GM18907 (cell line): ENCODE data around the gene ZNF714.
"Not testable (repeated sequence)": the region's sequence is repeated elsewhere in the genome, so short reads cannot be mapped to it uniquely, and the experiment has no call there.

ENCODE experiments used
- ATAC-seq: cut with Tn5 transposase; IDR thresholded peaks from one replicate; pipeline ENCODE4 v1.9.1; 2021; ENCODE audit warnings: mild to moderate bottlenecking, moderate library complexity; ENCODE audit not compliant: unreplicated experiment

ZNF714 gene

GRCh38 chr19:21130097-21130775, 48.2 kb downstream of the ZNF714 start:
- no peak for ATAC-seq

GRCh38 chr19:21133633-21134032, 51.6 kb downstream of the ZNF714 start:
- no peak for ATAC-seq

DNA sequence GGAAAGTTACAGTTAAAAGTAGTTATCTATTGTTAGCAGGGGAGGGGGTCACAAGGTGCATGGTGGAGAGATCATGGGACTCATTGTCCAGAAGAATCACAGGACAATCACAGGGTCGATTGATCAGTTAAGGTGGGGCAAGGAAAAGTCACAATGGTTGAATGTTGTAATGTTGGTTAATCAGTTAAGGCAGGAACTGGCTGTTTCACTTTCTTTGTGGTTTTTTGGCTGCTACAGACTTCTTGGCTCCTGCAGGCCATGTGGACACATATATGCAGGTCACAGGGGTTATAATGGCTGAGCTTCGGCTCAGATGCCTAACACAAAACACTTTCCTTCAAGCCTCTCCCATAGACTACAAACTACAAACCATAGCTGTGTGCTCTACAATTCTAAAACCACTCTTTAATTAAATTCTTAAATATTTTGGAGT, 52.9 kb downstream of the ZNF714 start:
- no peak for ATAC-seq

DNA sequence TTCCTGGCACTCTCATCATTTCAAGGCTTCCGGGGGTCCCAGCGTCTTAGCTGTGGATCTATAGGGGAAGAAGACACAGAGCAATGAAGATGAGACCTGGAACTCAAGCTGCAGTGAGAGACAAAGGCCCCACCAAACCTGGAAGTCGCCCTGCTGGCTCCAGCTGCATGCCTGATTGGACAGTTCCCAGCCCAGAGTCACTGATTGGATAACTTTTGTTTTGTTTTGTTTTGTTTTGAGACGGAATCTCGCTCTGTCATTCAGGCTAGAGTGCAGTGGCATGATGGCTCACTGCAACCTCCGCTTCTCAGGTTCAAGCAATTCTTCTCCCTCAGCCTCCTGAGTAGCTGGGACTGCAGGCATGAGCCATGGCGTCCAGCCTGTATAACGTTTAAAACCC, 53.4 kb downstream of the ZNF714 start:
- ATAC-seq, result no peak

DNA sequence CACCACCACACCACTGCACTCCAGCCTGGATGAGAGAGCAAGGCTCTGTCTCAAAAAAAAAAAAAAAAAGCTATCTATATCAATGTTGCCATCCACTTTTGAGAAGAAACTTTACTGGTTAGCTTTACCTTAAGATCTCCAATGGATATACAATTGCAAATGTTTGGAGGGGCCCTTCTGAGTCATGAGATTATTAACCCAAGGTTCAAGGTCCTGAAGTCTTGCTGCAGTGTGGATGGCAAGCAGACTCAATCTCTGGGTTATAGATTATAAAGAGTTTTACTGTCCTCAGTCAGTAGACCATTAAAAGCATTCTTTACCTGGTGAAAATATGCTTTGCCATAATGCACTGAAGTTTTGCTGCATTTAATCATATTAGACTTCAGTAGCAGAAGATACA, 56.1 kb downstream of the ZNF714 start:
- no peak for ATAC-seq

DNA sequence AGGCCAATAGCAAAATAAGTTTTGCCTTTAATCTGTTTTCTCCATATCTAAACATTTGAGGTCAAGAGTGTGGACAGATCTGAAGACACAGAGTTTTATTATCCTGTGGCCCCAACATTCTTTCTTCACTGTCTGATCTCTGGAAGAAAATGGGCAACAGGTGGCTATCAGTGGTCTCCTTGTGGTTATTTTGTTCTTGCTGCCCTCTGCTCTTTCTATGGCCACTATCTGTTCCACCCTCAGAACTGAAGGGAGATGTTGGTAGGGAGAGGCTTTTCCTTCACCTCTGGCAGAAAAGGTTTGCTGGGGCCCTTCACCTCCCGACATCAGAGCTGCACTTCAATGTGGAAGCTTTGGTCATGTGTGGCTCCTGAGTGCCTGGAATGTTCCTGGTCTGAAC, 59.0 kb downstream of the ZNF714 start:
- ATAC-seq, result not testable (repeated sequence)

- peak; percentile 99 for ATAC-seq
These were observed 59.9 kb downstream of the ZNF714 start, which contains the start of gene ZNF431 for GRCh38 chr19:21141787-21142464. Gene ZNF431, plus strand, starts transcription at chr19:21142040. Its CDS starts 144 bp downstream, at chr19:21142184.

DNA sequence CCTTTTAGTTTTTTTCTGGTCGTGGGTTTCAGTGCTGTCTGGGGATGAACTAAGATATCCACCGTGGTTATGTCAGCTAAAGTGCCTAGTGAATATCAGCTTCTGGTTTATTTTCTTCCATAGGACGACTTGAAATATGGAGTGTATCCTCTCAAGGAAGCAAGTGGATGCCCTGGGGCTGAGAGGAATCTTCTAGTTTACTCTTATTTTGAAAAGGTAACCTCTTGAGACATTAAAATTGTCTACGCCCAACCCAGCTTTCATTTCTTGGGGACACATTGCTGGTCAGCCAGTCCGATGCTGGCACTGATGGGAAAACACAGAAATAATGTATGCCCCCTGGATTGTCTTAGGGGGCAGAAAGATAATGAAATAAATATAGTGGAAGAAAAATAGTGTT, 61.4 kb downstream of the ZNF714 start:
- no peak for ATAC-seq

DNA sequence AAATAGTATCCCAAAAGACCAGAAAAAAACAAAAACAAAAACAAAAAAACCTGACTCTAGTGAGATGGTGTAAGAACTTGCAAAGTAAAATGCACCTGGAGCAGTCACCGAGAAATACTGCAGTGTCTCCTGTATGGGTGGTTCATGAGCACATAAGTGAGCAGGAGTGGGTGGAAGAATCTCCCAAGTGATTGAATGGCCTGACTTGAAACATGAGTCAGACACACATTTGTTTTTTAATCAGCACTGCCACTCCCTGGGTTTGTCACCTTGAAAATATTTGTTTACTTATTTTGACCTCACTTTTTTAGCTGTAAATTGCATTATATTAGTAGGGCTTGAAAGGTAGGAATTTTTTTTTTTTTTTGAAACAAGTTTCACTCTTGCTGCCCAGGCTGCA, 61.9 kb downstream of the ZNF714 start:
- no peak for ATAC-seq

GRCh38 chr19:21147540-21147939, 65.5 kb downstream of the ZNF714 start:
- ATAC-seq, result no peak

- ATAC-seq, result no peak
These were observed 66.7 kb downstream of the ZNF714 start for GRCh38 chr19:21148681-21149080.

DNA sequence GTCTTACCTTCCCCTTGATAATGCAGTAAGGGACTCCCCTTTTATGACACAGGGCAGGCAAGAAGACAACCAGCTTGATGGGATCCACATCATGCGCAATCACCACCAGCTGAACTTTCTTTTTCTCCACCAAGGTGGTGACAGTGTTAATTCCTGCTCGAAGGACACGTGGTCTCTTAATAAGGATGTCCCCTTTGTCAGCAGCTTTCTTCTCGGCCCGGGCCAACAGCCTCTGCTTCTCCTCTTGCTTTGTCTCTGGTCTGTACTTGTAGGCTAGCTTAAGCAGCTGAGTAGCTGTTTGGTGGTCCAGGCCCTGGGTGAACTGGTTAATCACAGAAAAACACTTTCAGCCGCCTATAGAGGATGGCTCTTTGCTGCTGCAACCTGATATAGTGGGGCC, 67.9 kb downstream of the ZNF714 start:
- ATAC-seq, result no peak

- no peak for ATAC-seq
These were observed 69.5 kb downstream of the ZNF714 start for GRCh38 chr19:21151460-21151859.

- no peak for ATAC-seq
These were observed 76.6 kb downstream of the ZNF714 start for GRCh38 chr19:21158523-21159135.

DNA sequence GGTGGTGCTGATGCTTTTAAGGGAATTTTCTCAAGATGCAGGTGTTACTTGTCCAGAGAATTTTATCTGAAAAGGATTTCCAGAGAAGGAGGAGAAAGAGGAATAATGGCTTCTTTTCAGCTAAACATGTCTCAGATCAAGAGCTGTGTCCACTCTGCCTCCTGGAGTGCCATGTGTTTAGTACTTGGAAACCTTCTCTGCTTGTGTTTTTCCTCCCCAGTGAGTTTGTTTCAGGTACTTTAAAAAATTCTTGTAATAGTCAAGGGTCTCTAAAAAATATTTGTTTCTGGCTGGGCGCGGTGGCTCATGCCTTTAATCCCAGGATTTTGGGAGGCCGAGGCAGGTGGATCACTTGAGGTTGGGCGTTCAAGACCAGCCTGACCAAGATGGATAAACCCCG, 82.5 kb downstream of the ZNF714 start:
- ATAC-seq, result no peak

DNA sequence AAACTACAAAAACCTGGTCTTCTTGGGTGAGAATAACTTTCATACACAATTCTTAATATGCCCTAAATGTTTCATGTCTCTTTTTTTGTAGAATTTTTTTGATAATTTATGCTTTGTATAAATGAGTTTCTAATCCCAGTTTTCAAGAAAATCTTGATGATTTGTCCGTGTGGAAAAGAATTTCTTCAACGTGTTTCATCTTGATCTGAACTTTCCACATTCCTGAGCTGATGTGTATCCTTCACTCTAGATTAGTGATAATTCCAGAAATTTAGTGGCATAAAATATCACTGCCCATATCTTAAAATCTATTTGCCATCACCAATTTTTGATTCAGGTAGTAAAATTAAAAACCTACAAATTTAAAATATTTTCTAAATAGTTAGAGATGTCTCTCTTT, 84.4 kb downstream of the ZNF714 start:
- no peak for ATAC-seq
